ENCODE results near the gene IQSEC3.

- TF ChIP-seq, protein P1, sequence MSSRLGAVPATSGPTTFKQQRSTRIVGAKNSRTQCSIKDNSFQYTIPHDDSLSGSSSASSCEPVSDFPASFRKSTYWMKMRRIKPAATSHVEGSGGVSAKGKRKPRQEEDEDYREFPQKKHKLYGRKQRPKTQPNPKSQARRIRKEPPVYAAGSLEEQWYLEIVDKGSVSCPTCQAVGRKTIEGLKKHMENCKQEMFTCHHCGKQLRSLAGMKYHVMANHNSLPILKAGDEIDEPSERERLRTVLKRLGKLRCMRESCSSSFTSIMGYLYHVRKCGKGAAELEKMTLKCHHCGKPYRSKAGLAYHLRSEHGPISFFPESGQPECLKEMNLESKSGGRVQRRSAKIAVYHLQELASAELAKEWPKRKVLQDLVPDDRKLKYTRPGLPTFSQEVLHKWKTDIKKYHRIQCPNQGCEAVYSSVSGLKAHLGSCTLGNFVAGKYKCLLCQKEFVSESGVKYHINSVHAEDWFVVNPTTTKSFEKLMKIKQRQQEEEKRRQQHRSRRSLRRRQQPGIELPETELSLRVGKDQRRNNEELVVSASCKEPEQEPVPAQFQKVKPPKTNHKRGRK (CRISPR knock-in tag; IDR thresholded peaks at IDR 0.05) = no peak
- TF ChIP-seq CTCF (CRISPR knock-in tag; IDR thresholded peaks at IDR 0.05) (no peak), CEBPB (IDR thresholded peaks at IDR 0.05; ENCODE audit: borderline replicate concordance, low read depth, low read length) (no peak), YY1 (IDR thresholded peaks at IDR 0.05; ENCODE audit: insufficient read depth, insufficient replicate concordance, low read depth, low read length) (no peak), PAF1 (CRISPR knock-in tag; IDR thresholded peaks at IDR 0.05) (no peak), ZC3H13 (CRISPR knock-in tag; IDR thresholded peaks at IDR 0.05) (no peak), ZNF784 (CRISPR knock-in tag; IDR thresholded peaks at IDR 0.05; ENCODE audit: borderline replicate concordance) (no peak), RFX5 (IDR thresholded peaks at IDR 0.05; ENCODE audit: low read depth, low read length) (no peak), ZNF83 (CRISPR knock-in tag; IDR thresholded peaks at IDR 0.05; ENCODE audit: borderline replicate concordance) (no peak), MAFK (conservative IDR thresholded peaks at IDR 0.05 in 1 of 2, IDR thresholded peaks at IDR 0.05 in 1 of 2; ENCODE audit: low read length in 2 of 2) (no peak), ZNF331 (CRISPR knock-in tag; IDR thresholded peaks at IDR 0.05) (no peak), CAMTA2 (CRISPR knock-in tag; IDR thresholded peaks at IDR 0.05; ENCODE audit: borderline replicate concordance) (no peak)
Observed at GRCh38 chr12:175250-175649, 108.7 kb downstream of the IQSEC3 start.
